Measurements from ENCODE around the gene ZSCAN16.

The ZSCAN16 gene

GRCh38 chr6:28137505-28137981 is 13.1 kb downstream of the ZSCAN16 start:
- no peak for TF ChIP-seq CTCF (conservative IDR thresholded peaks at IDR 0.05; ENCODE audit: low read depth, low read length)
- Histone ChIP-seq H3K79me2 (ENCODE audit: insufficient read depth, low read depth) (peaks cover 13% of the 10 kb centered on the region), H3K27me3 (ENCODE audit: insufficient read depth, low read depth) (no peaks in the 10 kb centered on the region), H3K36me3 (ENCODE audit: insufficient read depth) (no peaks in the 10 kb centered on the region), H4K20me1 (ENCODE audit: insufficient read depth) (no peaks in the 10 kb centered on the region), H3K9ac (peak overlapping the region; percentile 69; the same call in 1 of the 2 replicates), H3K4me3 (IDR thresholded peaks at IDR 0.05; ENCODE audit: insufficient read depth, low read depth, low read length) (no peak overlapping the region), H3K4me1 (ENCODE audit: low read depth, poor library complexity, severe bottlenecking) (peaks cover 51% of the 10 kb centered on the region), H3K4me2 (peak overlapping the region; percentile 79), H3K27ac (peak overlapping the region; percentile 69), H2AFZ (ENCODE audit: low read depth) (peak overlapping the region; percentile 98)

GRCh38 chr6:28139860-28140543 is 15.6 kb downstream of the ZSCAN16 start:
- Histone ChIP-seq H3K4me1 (ENCODE audit: low read depth, poor library complexity, severe bottlenecking) (peaks cover 51% of the 10 kb centered on the region), H3K9ac (no peak overlapping the region), H2AFZ (ENCODE audit: low read depth) (peak overlapping the region; percentile 36; the same call in 1 of the 2 replicates), H3K27ac (no peak overlapping the region; the same call in 1 of the 2 replicates), H3K79me2 (ENCODE audit: insufficient read depth, low read depth) (peaks cover 32% of the 10 kb centered on the region), H3K4me3 (IDR thresholded peaks at IDR 0.05; ENCODE audit: insufficient read depth, low read depth, low read length) (no peak overlapping the region), H4K20me1 (ENCODE audit: insufficient read depth) (no peaks in the 10 kb centered on the region), H3K4me2 (peak overlapping the region; percentile 92), H3K27me3 (ENCODE audit: insufficient read depth, low read depth) (no peaks in the 10 kb centered on the region), H3K36me3 (ENCODE audit: insufficient read depth) (peaks cover 2% of the 10 kb centered on the region)
- no peak for TF ChIP-seq CTCF (conservative IDR thresholded peaks at IDR 0.05; ENCODE audit: low read depth, low read length)

- TF ChIP-seq CTCF (conservative IDR thresholded peaks at IDR 0.05; ENCODE audit: low read depth, low read length), result no peak
- H3K4me2 ChIP-seq, result peak overlapping the region; percentile 92
- peaks cover 32% of the 10 kb centered on the region for H3K79me2 ChIP-seq (ENCODE audit: insufficient read depth, low read depth)
- peaks cover 2% of the 10 kb centered on the region for H3K36me3 ChIP-seq (ENCODE audit: insufficient read depth)
- no peak overlapping the region; the same call in 1 of the 2 replicates for H3K27ac ChIP-seq
- H3K27me3 ChIP-seq (ENCODE audit: insufficient read depth, low read depth), result no peaks in the 10 kb centered on the region
- peaks cover 45% of the 10 kb centered on the region for H3K4me1 ChIP-seq (ENCODE audit: low read depth, poor library complexity, severe bottlenecking)
- peak overlapping the region; percentile 36; the same call in 1 of the 2 replicates for H2AFZ ChIP-seq (ENCODE audit: low read depth)
- no peak overlapping the region for H3K9ac ChIP-seq
- no peak overlapping the region for H3K4me3 ChIP-seq (IDR thresholded peaks at IDR 0.05; ENCODE audit: insufficient read depth, low read depth, low read length)
- no peaks in the 10 kb centered on the region for H4K20me1 ChIP-seq (ENCODE audit: insufficient read depth)
These were observed 16.2 kb downstream of the ZSCAN16 start for GRCh38 chr6:28140616-28141015.

GRCh38 chr6:28141500-28142329 is 17.3 kb downstream of the ZSCAN16 start, which contains the start of gene ZKSCAN8:
Gene ZKSCAN8 (plus strand): TSS chr6:28141883. CDS start chr6:28148408, 6,525 bp downstream.
- Histone ChIP-seq H2AFZ (ENCODE audit: low read depth) (peak within 1 kb of the TSS; percentile 72), H3K79me2 (ENCODE audit: insufficient read depth, low read depth) (peaks cover 23% of the 10 kb centered on the region), H4K20me1 (ENCODE audit: insufficient read depth) (no peaks in the 10 kb centered on the region), H3K27me3 (ENCODE audit: insufficient read depth, low read depth) (no peaks in the 10 kb centered on the region), H3K27ac (peak within 1 kb of the TSS; percentile 12; the same call in 1 of the 2 replicates), H3K4me1 (ENCODE audit: low read depth, poor library complexity, severe bottlenecking) (peaks cover 39% of the 10 kb centered on the region), H3K4me3 (IDR thresholded peaks at IDR 0.05; ENCODE audit: insufficient read depth, low read depth, low read length) (peak within 1 kb of the TSS; percentile 49), H3K36me3 (ENCODE audit: insufficient read depth) (peaks cover 2% of the 10 kb centered on the region), H3K4me2 (peak within 1 kb of the TSS; percentile 92), H3K9ac (peak within 1 kb of the TSS; percentile 50; the same call in 1 of the 2 replicates)
- TF ChIP-seq CTCF (conservative IDR thresholded peaks at IDR 0.05; ENCODE audit: low read depth, low read length), result no peak

Data from KMS-11 (cell line).